Gastroesophageal sphincter (tissue), 3 donors: ENCODE measurements around the gene BCL2L2.

ENCODE experiments used
- EP300 ChIP-seq: sonication (generic); formaldehyde crosslinking; IDR thresholded peaks from one replicate; pipeline ENCODE4 v1.6.1; 2017; ENCODE audit warnings: antibody characterized with exemption, mild to moderate bottlenecking
- TF ChIP-seq, protein P1 (sequence below), 4 experiments: fragments of 200-600 bp in 2 of 4; fragments of 450-650 bp in 2 of 4; sonication (generic) in 1 of 4; IDR thresholded peaks; one replicate each; pipeline ENCODE4 v1.5.1; 2017 to 2019; ENCODE audit warnings: antibody characterized with exemption in 4 of 4, mild to moderate bottlenecking in 2 of 4, moderate library complexity in 2 of 4

DNA sequence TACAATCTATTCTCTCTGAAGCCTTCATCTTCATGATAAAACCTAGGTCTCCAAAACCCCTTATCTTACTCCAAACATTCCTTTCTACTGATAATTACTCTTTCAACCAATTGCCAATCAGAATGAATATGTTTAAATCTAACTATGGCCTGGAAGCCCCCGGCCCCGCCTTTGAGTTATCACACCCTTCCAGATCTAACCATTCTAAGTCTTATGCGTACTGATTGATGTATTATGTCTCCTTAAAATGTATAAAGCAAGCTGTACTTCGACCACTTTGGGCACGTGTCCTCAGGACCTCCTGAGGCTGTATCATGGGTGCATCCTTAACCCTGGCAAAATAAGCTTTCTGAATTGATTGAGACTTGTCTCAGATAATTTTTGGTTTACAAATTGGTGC is 29.0 kb downstream of the BCL2L2 start:
- TF ChIP-seq, protein P1, sequence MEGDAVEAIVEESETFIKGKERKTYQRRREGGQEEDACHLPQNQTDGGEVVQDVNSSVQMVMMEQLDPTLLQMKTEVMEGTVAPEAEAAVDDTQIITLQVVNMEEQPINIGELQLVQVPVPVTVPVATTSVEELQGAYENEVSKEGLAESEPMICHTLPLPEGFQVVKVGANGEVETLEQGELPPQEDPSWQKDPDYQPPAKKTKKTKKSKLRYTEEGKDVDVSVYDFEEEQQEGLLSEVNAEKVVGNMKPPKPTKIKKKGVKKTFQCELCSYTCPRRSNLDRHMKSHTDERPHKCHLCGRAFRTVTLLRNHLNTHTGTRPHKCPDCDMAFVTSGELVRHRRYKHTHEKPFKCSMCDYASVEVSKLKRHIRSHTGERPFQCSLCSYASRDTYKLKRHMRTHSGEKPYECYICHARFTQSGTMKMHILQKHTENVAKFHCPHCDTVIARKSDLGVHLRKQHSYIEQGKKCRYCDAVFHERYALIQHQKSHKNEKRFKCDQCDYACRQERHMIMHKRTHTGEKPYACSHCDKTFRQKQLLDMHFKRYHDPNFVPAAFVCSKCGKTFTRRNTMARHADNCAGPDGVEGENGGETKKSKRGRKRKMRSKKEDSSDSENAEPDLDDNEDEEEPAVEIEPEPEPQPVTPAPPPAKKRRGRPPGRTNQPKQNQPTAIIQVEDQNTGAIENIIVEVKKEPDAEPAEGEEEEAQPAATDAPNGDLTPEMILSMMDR (IDR thresholded peaks at IDR 0.05): no peak
- TF ChIP-seq EP300: no peak
